Ovary (tissue), 9 donors: ENCODE results near the gene MCF2L. TPM values are rescaled to one million over a fixed set of nuclear protein-coding genes. Genes with fewer than 3 reads are reported as not detected.
A peak's percentile ranks its signal among the peaks of the same experiment; 100 is the strongest.
"Not testable (repeated sequence)": the region's sequence is repeated elsewhere in the genome, so short reads cannot be mapped to it uniquely, and the experiment has no call there.

Source experiments
- DNase-seq, 5 donors: peaks; one replicate each; pipeline ENCODE4 v3.0.0-alpha.2; 2019 to 2020
- H3K27ac ChIP-seq, 2 donors: fragments of 200-600 bp; one replicate each; pipeline versions ENCODE4 v1.5.1 to v1.8.0; 2019 to 2022
- H3K27me3 ChIP-seq: fragments of 200-600 bp; one replicate; pipeline ENCODE4 v1.8.0; 2022
- H3K36me3 ChIP-seq: fragments of 200-600 bp; sonication (generic); one replicate; pipeline ENCODE4 v1.5.1; 2019
- H3K4me1 ChIP-seq: one replicate; pipeline ENCODE4 v1.8.1; 2013; ENCODE audit warnings: mild to moderate bottlenecking, moderate library complexity; ENCODE audit not compliant: insufficient read depth
- H3K4me3 ChIP-seq: fragments of 200-600 bp; sonication (generic); one replicate; pipeline ENCODE4 v1.5.1; 2017
- H3K9me3 ChIP-seq, 2 donors: fragments of 200-600 bp in 1 of 2; sonication (generic) in 1 of 2; one replicate each; pipeline versions ENCODE4 v1.5.1 to v1.8.1; 2013 to 2019; ENCODE audit warnings: mild to moderate bottlenecking in 1 of 2, moderate library complexity in 1 of 2
- CTCF ChIP-seq, 3 donors: fragments of 450-650 bp in 2 of 3; fragments of 200-600 bp in 1 of 3; IDR thresholded peaks; one replicate each; pipeline versions ENCODE4 v1.5.1 to v1.8.0; 2016 to 2022; ENCODE audit warnings: antibody characterized with exemption in 3 of 3, mild to moderate bottlenecking in 1 of 3
- EP300 ChIP-seq: sonication (generic); formaldehyde crosslinking; IDR thresholded peaks from one replicate; pipeline ENCODE4 v1.6.1; 2017; ENCODE audit warnings: antibody characterized with exemption
- POLR2A ChIP-seq: fragments of 450-650 bp; IDR thresholded peaks from one replicate; pipeline ENCODE4 v1.6.1; 2017; ENCODE audit warnings: antibody characterized with exemption, mild to moderate bottlenecking, moderate library complexity
- WGBS, 3 donors: extraction: QIAGEN DNeasy Blood & Tissue Kit in 1 of 3; methylation state at CpG; one replicate each; pipeline versions ENCODE4 v1.1.5 to v1.1.7; 2013 to 2017; 5-methylcytosine and 5-hydroxymethylcytosine counted together
- intact Hi-C, 4 donors: fragments of 100-400 bp; cut with DNase I; formaldehyde crosslinking; loops; one replicate each; pipeline versions ENCODE4 v1.11.0 to v1.15.1; 2022 to 2023
- polyA plus RNA-seq, 2 donors: library from polyadenylated mRNA; stranded (reverse); fragments of 200-250 nt in 1 of 2; fragments of 350-450 nt in 1 of 2; fragmentation: Illumina TruSeq in 1 of 2; extraction: RNeasy Lipid Tissue Mini Kit (QIAGEN cat#74804) in 1 of 2; gene quantifications; one replicate each; pipeline ENCODE4 v1.2.3, GENCODE V29; 2013 to 2014
- total RNA-seq, 7 donors: library from RNA; depleted of rRNA in 2 of 7; stranded (reverse); fragments of >200 nt in 2 of 7; fragmentation: NEBNext Ultra II Directional in 3 of 7; extraction: Animal tissue kit (Norgen Biotek cat#: 25700) in 3 of 7; gene quantifications; one replicate each; pipeline versions ENCODE4 v1.1.0 to v1.2.4, GENCODE V29; 2016 to 2023
- donor health status: DM: no; HTN: no; CAD: no; lungs with moderate emphysema.
- donor health status: DM: no; HTN: no; CAD: no.
- donor health status: Bipolar disorder and iron deficiency.
- donor health status: DM: yes; HTN: yes; CAD: no.
- donor health status: DM: no; HTN: no; CAD: no.
- donor health status: DM: yes; HTN: yes; CAD: no.

MCF2L gene
- total and polyA plus RNA-seq, 9 donors: 5.6 to 22.2 (median 8.7) TPM

GRCh38 chr13:112934078-112934477 lies 34.9 kb upstream of the MCF2L start:
- H3K9me3 ChIP-seq: no peaks in the 10 kb centered on the region
- no peaks in the 10 kb centered on the region for H3K36me3 ChIP-seq
- H3K27me3 ChIP-seq: no peaks in the 10 kb centered on the region
- no peak overlapping the region for H3K4me3 ChIP-seq
- 57 to 63% (median 59%) methylated on average over 6 of the region's 6 CpGs for WGBS, 3 donors
- H3K27ac ChIP-seq: no peak overlapping the region
- H3K4me1 ChIP-seq: no peaks in the 10 kb centered on the region
- no peak for TF ChIP-seq EP300
- TF ChIP-seq CTCF (IDR thresholded peaks at IDR 0.05): no peak
- no peak for TF ChIP-seq POLR2A
- no peak for DNase-seq
- intact Hi-C loops: loop anchor here in 1 of 4 donors (10.0 kb wide), 1 partner anchor 461 kb away; no protein-coding TSS in a partner anchor

- Histone ChIP-seq H3K4me3 (no peak overlapping the region), H3K27me3 (no peaks in the 10 kb centered on the region), H3K36me3 (no peaks in the 10 kb centered on the region), H3K9me3 (no peaks in the 10 kb centered on the region), H3K27ac (no peak overlapping the region), H3K4me1 (peaks cover 2% of the 10 kb centered on the region)
- no peak for TF ChIP-seq EP300
- TF ChIP-seq POLR2A: no peak
- DNase-seq: no peak
- WGBS, 3 donors: 64 to 72% (median 71%) methylated on average over 7 of the region's 7 CpGs
- intact Hi-C loops: loop anchor here in 1 of 4 donors (10.0 kb wide), 1 partner anchor 456 kb away; no protein-coding TSS in a partner anchor
Observed at GRCh38 chr13:112938680-112939079, 30.3 kb upstream of the MCF2L start.

DNA sequence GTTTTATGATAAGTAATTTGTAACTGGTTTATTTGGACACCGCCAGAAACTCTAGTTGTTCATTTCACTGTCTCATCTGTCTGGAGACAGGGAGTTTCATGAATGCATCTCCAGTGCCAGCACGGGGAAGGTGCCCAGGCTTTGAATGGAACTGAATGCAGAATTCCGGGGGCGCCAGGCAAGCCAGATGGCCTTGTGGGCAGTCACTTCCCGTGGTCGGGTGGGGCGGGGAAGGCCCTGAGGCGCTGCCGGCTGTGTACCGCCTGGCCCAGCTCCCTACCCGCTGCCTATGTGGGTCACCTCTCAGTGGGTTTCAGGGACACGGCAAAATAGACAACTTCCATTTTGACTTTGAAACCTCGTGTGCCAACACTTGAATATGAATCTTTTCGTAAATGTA lies 28.8 kb upstream of the MCF2L start:
- no peak for TF ChIP-seq EP300
- no peak for TF ChIP-seq POLR2A
- TF ChIP-seq CTCF (IDR thresholded peaks at IDR 0.05): no peak
- Histone ChIP-seq H3K27ac (no peak overlapping the region), H3K4me1 (peaks cover 5% of the 10 kb centered on the region), H3K9me3 (no peaks in the 10 kb centered on the region), H3K4me3 (no peak overlapping the region), H3K27me3 (no peaks in the 10 kb centered on the region), H3K36me3 (no peaks in the 10 kb centered on the region)
- intact Hi-C loops: loop anchor here in 2 of 4 donors (5.0 to 10.0 kb wide), 2 partner anchors 92 to 465 kb away; no protein-coding TSS in a partner anchor
- WGBS, 3 donors: 31 to 44% (median 38%) methylated on average over 14 of the region's 14 CpGs
- no peak for DNase-seq

DNA sequence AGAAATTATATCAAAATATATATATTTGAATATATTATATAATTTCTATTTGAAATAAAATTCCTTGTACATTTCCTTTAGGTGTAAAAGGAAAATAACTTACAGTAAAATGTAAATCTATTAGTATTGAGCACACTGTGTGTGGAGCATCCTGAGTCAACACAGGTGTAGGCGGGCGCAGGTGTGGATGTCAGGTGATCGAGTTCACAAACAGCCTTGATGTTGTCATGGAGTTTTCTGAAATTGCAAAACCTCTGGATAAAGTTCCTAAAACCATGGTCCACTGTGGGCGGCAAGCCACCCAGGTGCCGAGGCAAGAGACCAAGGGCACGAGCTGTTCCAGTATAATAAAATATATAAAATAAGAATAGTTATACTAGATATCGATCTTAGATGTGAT lies 27.7 kb upstream of the MCF2L start:
- H3K9me3 ChIP-seq: no peaks in the 10 kb centered on the region
- no peaks in the 10 kb centered on the region for H3K27me3 ChIP-seq
- no peak overlapping the region for H3K4me3 ChIP-seq
- WGBS, 3 donors: 87 to 92% (median 91%) methylated on average over 7 of the region's 7 CpGs
- DNase-seq: peak in 1 of 5 donors; percentile 23
- TF ChIP-seq EP300 (no peak), POLR2A (no peak), CTCF (IDR thresholded peaks at IDR 0.05) (no peak)
- no peaks in the 10 kb centered on the region for H3K36me3 ChIP-seq
- no peak overlapping the region for H3K27ac ChIP-seq
- peaks cover 5% of the 10 kb centered on the region for H3K4me1 ChIP-seq
- intact Hi-C loops: loop anchor here in 2 of 4 donors (5.0 to 10.0 kb wide), 2 partner anchors 91 to 463 kb away; no protein-coding TSS in a partner anchor

- not testable (repeated sequence) for H3K4me3 ChIP-seq, H3K9me3 ChIP-seq, H3K4me1 ChIP-seq, H3K36me3 ChIP-seq, H3K27ac ChIP-seq, H3K27me3 ChIP-seq
- 59 to 62% (median 59%) methylated on average over 11 of the region's 11 CpGs for WGBS, 3 donors
- DNase-seq: peak in 1 of 5 donors; percentile 19
- intact Hi-C loops: loop anchor here in 2 of 4 donors (5.0 to 10.0 kb wide), 2 partner anchors 91 to 463 kb away; no protein-coding TSS in a partner anchor
Observed at GRCh38 chr13:112941765-112942164, 27.2 kb upstream of the MCF2L start.
